CD14-positive monocyte (primary cell): ENCODE results near the gene SH2D3C. TPM values are rescaled to one million over a fixed set of nuclear protein-coding genes. Genes with fewer than 3 reads are reported as not detected.
A peak's percentile ranks its signal among the peaks of the same experiment; 100 is the strongest.

Experiments used
- DNase-seq, 3 donors: peaks; one replicate each; pipeline ENCODE4 v3.0.0-alpha.2; 2011 to 2022
- H2AFZ ChIP-seq: 2 replicates; pipeline ENCODE4 v1.6.0; 2012; ENCODE audit warnings: mild to moderate bottlenecking, low read depth, low read length, inconsistent platforms; ENCODE audit not compliant: insufficient read depth, poor library complexity, severe bottlenecking
- H3K27ac ChIP-seq, 2 donors: 1 replicate in 1 of 2; 2 replicates in 1 of 2; pipeline ENCODE4 v1.5.1; 2012 to 2013; ENCODE audit warnings: low read length in 2 of 2, control low read depth in 1 of 2, inconsistent platforms in 1 of 2, low read depth in 1 of 2, mild to moderate bottlenecking in 1 of 2
- H3K27me3 ChIP-seq, 2 donors: one replicate each; pipeline versions ENCODE4 v1.6.0 to v1.6.1; 2011 to 2013; ENCODE audit warnings: low read length in 2 of 2; ENCODE audit not compliant: control insufficient read depth in 2 of 2, insufficient read depth in 2 of 2
- H3K36me3 ChIP-seq, 2 donors: replicated peaks in 1 of 2; 1 replicate in 1 of 2; 2 replicates in 1 of 2; pipeline versions ENCODE4 v1.5.1 to v1.6.1; 2012 to 2013; ENCODE audit warnings: low read length in 2 of 2, control low read depth in 1 of 2, inconsistent platforms in 1 of 2, mild to moderate bottlenecking in 1 of 2; ENCODE audit not compliant: insufficient read depth in 2 of 2, control insufficient read depth in 1 of 2
- H3K4me1 ChIP-seq, 2 donors: 1 replicate in 1 of 2; 2 replicates in 1 of 2; pipeline versions ENCODE4 v1.5.1 to v1.6.1; 2012 to 2013; ENCODE audit warnings: low read length in 2 of 2, control low read depth in 1 of 2, inconsistent platforms in 1 of 2, mild to moderate bottlenecking in 1 of 2, moderate library complexity in 1 of 2; ENCODE audit not compliant: insufficient read depth in 2 of 2, control insufficient read depth in 1 of 2
- H3K4me2 ChIP-seq: replicated peaks from 2 replicates; pipeline ENCODE3; 2012; ENCODE audit warnings: low read length, moderate library complexity, mild to moderate bottlenecking; ENCODE audit not compliant: poor library complexity, severe bottlenecking; ENCODE audit errors: extremely low read depth
- H3K4me3 ChIP-seq, 3 experiments: fragments of 200-600 bp in 1 of 3; sonication (generic) in 1 of 3; replicated peaks in 1 of 3; 1 replicate in 2 of 3; 2 replicates in 1 of 3; pipeline ENCODE4 v1.5.1; 2011 to 2013; ENCODE audit warnings: low read length in 3 of 3, mild to moderate bottlenecking in 3 of 3, control low read depth in 2 of 3, low read depth in 2 of 3, inconsistent platforms in 1 of 3, moderate library complexity in 1 of 3
- H3K79me2 ChIP-seq: 2 replicates; pipeline ENCODE4 v1.6.0; 2012; ENCODE audit warnings: mild to moderate bottlenecking, control low read depth, inconsistent platforms, low read length, moderate library complexity; ENCODE audit not compliant: insufficient read depth
- H3K9ac ChIP-seq: 2 replicates; pipeline ENCODE4 v1.6.0; 2017; ENCODE audit warnings: low read length, mild to moderate bottlenecking; ENCODE audit not compliant: insufficient read depth, poor library complexity, severe bottlenecking
- H3K9me3 ChIP-seq, 2 donors: replicated peaks in 1 of 2; 1 replicate in 1 of 2; 2 replicates in 1 of 2; pipeline versions ENCODE4 v1.5.1 to v1.6.1; 2012 to 2013; ENCODE audit warnings: low read length in 2 of 2, control low read depth in 1 of 2; ENCODE audit not compliant: control insufficient read depth in 1 of 2, insufficient read depth in 1 of 2
- H4K20me1 ChIP-seq: 2 replicates; pipeline ENCODE4 v1.6.0; 2012; ENCODE audit warnings: mild to moderate bottlenecking, low read length, control low read depth, moderate library complexity; ENCODE audit not compliant: insufficient read depth
- H3K27ac Mint-ChIP-seq, 7 donors: one replicate each; pipeline ENCODE4 v1.8.0; 2020; ENCODE audit warnings: mild to moderate bottlenecking in 7 of 7, mixed read lengths in 7 of 7, moderate library complexity in 6 of 7, inconsistent platforms in 2 of 7
- H3K27me3 Mint-ChIP-seq, 3 donors: one replicate each; pipeline ENCODE4 v1.8.0; 2021 to 2022; ENCODE audit warnings: low read depth in 3 of 3, mild to moderate bottlenecking in 3 of 3, mixed read lengths in 3 of 3, moderate library complexity in 3 of 3, inconsistent platforms in 1 of 3
- H3K36me3 Mint-ChIP-seq, 2 donors: one replicate each; pipeline ENCODE4 v1.8.0; 2020; ENCODE audit warnings: mixed read lengths in 2 of 2, inconsistent platforms in 1 of 2, mild to moderate bottlenecking in 1 of 2
- H3K4me1 Mint-ChIP-seq: one replicate; pipeline ENCODE4 v1.8.0; 2020; ENCODE audit warnings: mild to moderate bottlenecking, mixed read lengths
- H3K4me3 Mint-ChIP-seq, 2 donors: one replicate each; pipeline ENCODE4 v1.8.0; 2020; ENCODE audit warnings: mild to moderate bottlenecking in 2 of 2, mixed read lengths in 2 of 2, moderate library complexity in 1 of 2
- H3K9me3 Mint-ChIP-seq, 7 donors: one replicate each; pipeline ENCODE4 v1.8.0; 2020 to 2022; ENCODE audit warnings: mixed read lengths in 7 of 7, mild to moderate bottlenecking in 6 of 7, moderate library complexity in 6 of 7, inconsistent platforms in 2 of 7
- CTCF ChIP-seq: fragments of 200-600 bp; IDR thresholded peaks from one replicate; pipeline ENCODE4 v1.8.0; 2022; ENCODE audit warnings: antibody characterized with exemption, mild to moderate bottlenecking
- WGBS: methylation state at CpG from one replicate; pipeline ENCODE4 v1.1.5; 2013; ENCODE audit warnings: missing lambda C conversion rate; ENCODE audit not compliant: insufficient coverage; 5-methylcytosine and 5-hydroxymethylcytosine counted together
- intact Hi-C, 2 donors: fragments of 100-400 bp; cut with micrococcal nuclease; formaldehyde crosslinking; loops; one replicate each; pipeline versions ENCODE4 v1.15.0 to v1.15.1; 2023
- polyA plus RNA-seq, 3 donors: library from polyadenylated mRNA; depleted of rRNA in 1 of 3; unstranded in 2 of 3; stranded (reverse) in 1 of 3; fragments of 300-500 nt in 2 of 3; fragments of >200 nt in 1 of 3; fragmentation: Illumina TruSeq in 2 of 3; gene quantifications; 1 replicate in 2 of 3; 2 replicates in 1 of 3; pipeline ENCODE4 v1.2.3, GENCODE V29; 2012 to 2021

The SH2D3C gene
- polyA plus RNA-seq, 3 donors: 11.5 to 47.3 (median 20.5) TPM

DNA sequence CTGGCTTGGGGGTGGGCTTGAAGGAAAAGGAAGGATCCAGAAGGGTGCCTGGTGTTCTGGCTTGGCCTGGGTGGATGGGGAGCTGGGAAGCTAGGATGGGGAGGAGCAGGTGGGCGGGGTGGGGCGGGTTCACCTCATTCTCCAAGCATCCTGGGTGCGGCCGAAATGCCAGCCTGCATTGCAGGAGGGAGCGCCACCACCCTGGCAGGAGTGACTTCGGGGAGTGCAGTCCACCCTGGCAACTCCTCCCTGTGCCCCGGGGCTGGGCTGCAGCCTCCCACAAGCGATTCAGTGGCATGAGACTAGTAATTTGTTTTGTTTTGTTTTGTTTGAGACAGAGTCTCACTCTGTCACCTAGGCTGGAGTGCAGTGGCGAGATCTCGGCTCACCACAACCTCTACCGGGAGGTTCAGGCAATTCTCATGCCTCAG, 57.1 kb downstream of the SH2D3C start:
- H3K27ac ChIP-seq: no peak overlapping the region
- H3K4me3 Mint-ChIP-seq: no peak overlapping the region
- no peak overlapping the region for H3K9ac ChIP-seq
- H3K4me3 ChIP-seq: no peak overlapping the region
- H2AFZ ChIP-seq: no peak overlapping the region
- H3K27me3 Mint-ChIP-seq: peaks cover 3 to 6% (median 5%) of the 10 kb centered on the region in 3 donors
- no peak for DNase-seq
- H3K4me1 ChIP-seq: peaks cover 4 to 13% of the 10 kb centered on the region in 2 donors
- no peaks in the 10 kb centered on the region for H4K20me1 ChIP-seq
- H3K4me1 Mint-ChIP-seq: peaks cover 11% of the 10 kb centered on the region
- no peaks in the 10 kb centered on the region for H3K36me3 ChIP-seq
- no peak overlapping the region for H3K4me2 ChIP-seq
- H3K27ac Mint-ChIP-seq: no peak overlapping the region
- intact Hi-C loops: loop anchor here in 1 of 2 donors (10.0 kb wide), 1 partner anchor 107 kb away; the partner anchor contains the start of gene STXBP1
- H3K79me2 ChIP-seq: no peaks in the 10 kb centered on the region
- H3K27me3 ChIP-seq: no peaks in the 10 kb centered on the region
- peaks cover 0 to 2% (median 0%) of the 10 kb centered on the region in 7 donors for H3K9me3 Mint-ChIP-seq
- no peak for TF ChIP-seq CTCF
- no peaks in the 10 kb centered on the region for H3K9me3 ChIP-seq
- no peaks in the 10 kb centered on the region for H3K36me3 Mint-ChIP-seq
- WGBS: 86% methylated on average over 7 of the region's 11 CpGs

GRCh38 chr9:127720865-127721227, 57.6 kb downstream of the SH2D3C start:
- Histone ChIP-seq H2AFZ (no peak overlapping the region), H3K27ac (no peak overlapping the region), H3K4me1 (peaks cover 9 to 18% of the 10 kb centered on the region in 2 donors), H3K9ac (no peak overlapping the region), H4K20me1 (no peaks in the 10 kb centered on the region), H3K4me3 (no peak overlapping the region), H3K4me2 (no peak overlapping the region), H3K9me3 (no peaks in the 10 kb centered on the region), H3K36me3 (no peaks in the 10 kb centered on the region), H3K79me2 (no peaks in the 10 kb centered on the region), H3K27me3 (no peaks in the 10 kb centered on the region)
- H3K36me3 Mint-ChIP-seq: no peaks in the 10 kb centered on the region
- H3K27me3 Mint-ChIP-seq: peaks cover 3 to 8% (median 5%) of the 10 kb centered on the region in 3 donors
- H3K4me1 Mint-ChIP-seq: peaks cover 17% of the 10 kb centered on the region
- intact Hi-C loops: loop anchor here in 1 of 2 donors (10.0 kb wide), 1 partner anchor 106 kb away; the partner anchor contains the start of gene STXBP1
- no peak for TF ChIP-seq CTCF
- peak overlapping the region in 1 of 7 donors; percentile 56 for H3K27ac Mint-ChIP-seq
- peaks cover 0 to 2% (median 0%) of the 10 kb centered on the region in 7 donors for H3K9me3 Mint-ChIP-seq
- H3K4me3 Mint-ChIP-seq: no peak overlapping the region
- DNase-seq: no peak
